Glutamatergic neuron (in vitro differentiated cells): Measurements from ENCODE around the gene TPK1. TPM values are rescaled to one million over a fixed set of nuclear protein-coding genes. Genes with fewer than 3 reads are reported as not detected.

ENCODE experiments used
- DNase-seq: peaks from one replicate; pipeline ENCODE4 v3.0.0; 2022
- H3K27ac Mint-ChIP-seq: one replicate; pipeline ENCODE4 v1.8.0; 2020; ENCODE audit warnings: mild to moderate bottlenecking, mixed read lengths, inconsistent platforms; ENCODE audit not compliant: unreplicated experiment
- H3K27me3 Mint-ChIP-seq: one replicate; pipeline ENCODE4 v1.8.0; 2020; ENCODE audit warnings: mild to moderate bottlenecking, moderate library complexity, mixed read lengths, inconsistent platforms; ENCODE audit not compliant: unreplicated experiment
- H3K36me3 Mint-ChIP-seq: one replicate; pipeline ENCODE4 v1.8.0; 2020; ENCODE audit warnings: mild to moderate bottlenecking, mixed read lengths, inconsistent platforms; ENCODE audit not compliant: unreplicated experiment
- H3K4me1 Mint-ChIP-seq: one replicate; pipeline ENCODE4 v1.8.0; 2020; ENCODE audit warnings: mild to moderate bottlenecking, low read depth, mixed read lengths, inconsistent platforms; ENCODE audit not compliant: unreplicated experiment
- H3K4me3 Mint-ChIP-seq: one replicate; pipeline ENCODE4 v1.8.0; 2020; ENCODE audit warnings: mild to moderate bottlenecking, mixed read lengths, inconsistent platforms; ENCODE audit not compliant: unreplicated experiment
- H3K9me3 Mint-ChIP-seq: one replicate; pipeline ENCODE4 v1.8.0; 2020; ENCODE audit warnings: mild to moderate bottlenecking, moderate library complexity, mixed read lengths, inconsistent platforms; ENCODE audit not compliant: unreplicated experiment
- CTCF ChIP-seq: fragments of 200-600 bp; sonication (generic); IDR thresholded peaks from one replicate; pipeline ENCODE4 v1.5.0; 2021; ENCODE audit not compliant: partially characterized antibody, unreplicated experiment
- total RNA-seq: library from RNA; stranded (reverse); fragmentation: NEBNext Ultra II Directional; extraction: Animal tissue kit (Norgen Biotek cat#: 25700); gene quantifications from one replicate; pipeline ENCODE4 v1.2.1, GENCODE V29; 2021; ENCODE audit not compliant: unreplicated experiment

Gene TPK1
- total RNA-seq, 1 donor from 2014 or later = 2.6 TPM

GRCh38 chr7:144548556-144548955, 287.3 kb downstream of the TPK1 start:
- H3K4me1 Mint-ChIP-seq = no peaks in the 10 kb centered on the region
- TF ChIP-seq CTCF = no peak
- no peaks in the 10 kb centered on the region for H3K27me3 Mint-ChIP-seq
- H3K27ac Mint-ChIP-seq = no peak overlapping the region
- no peak for DNase-seq
- no peaks in the 10 kb centered on the region for H3K9me3 Mint-ChIP-seq
- no peak overlapping the region for H3K4me3 Mint-ChIP-seq
- no peaks in the 10 kb centered on the region for H3K36me3 Mint-ChIP-seq

- no peak for DNase-seq
- Mint-ChIP-seq H3K36me3 (no peaks in the 10 kb centered on the region), H3K4me1 (no peaks in the 10 kb centered on the region), H3K9me3 (no peaks in the 10 kb centered on the region), H3K27ac (no peak overlapping the region), H3K4me3 (no peak overlapping the region), H3K27me3 (no peaks in the 10 kb centered on the region)
- no peak for TF ChIP-seq CTCF
Measured at GRCh38 chr7:144547888-144548287, 288.0 kb downstream of the TPK1 start.

- Mint-ChIP-seq H3K36me3 (no peaks in the 10 kb centered on the region), H3K4me3 (no peak overlapping the region)
Measured at GRCh38 chr7:144546782-144547181, 289.1 kb downstream of the TPK1 start.

GRCh38 chr7:144545330-144545729, 290.5 kb downstream of the TPK1 start:
- H3K27ac Mint-ChIP-seq = no peak overlapping the region
- no peaks in the 10 kb centered on the region for H3K27me3 Mint-ChIP-seq
- H3K36me3 Mint-ChIP-seq = no peaks in the 10 kb centered on the region
- no peak overlapping the region for H3K4me3 Mint-ChIP-seq
- no peak for TF ChIP-seq CTCF
- no peaks in the 10 kb centered on the region for H3K4me1 Mint-ChIP-seq
- H3K9me3 Mint-ChIP-seq = no peaks in the 10 kb centered on the region
- DNase-seq = no peak

More at GRCh38 chr7:144546782-144547181, 289.1 kb downstream of the TPK1 start:
- Mint-ChIP-seq H3K9me3 (no peaks in the 10 kb centered on the region), H3K27me3 (no peaks in the 10 kb centered on the region), H3K27ac (no peak overlapping the region), H3K4me1 (no peaks in the 10 kb centered on the region)
- no peak for TF ChIP-seq CTCF
- no peak for DNase-seq

- Mint-ChIP-seq H3K27me3 (no peaks in the 10 kb centered on the region), H3K27ac (no peak overlapping the region), H3K4me1 (no peaks in the 10 kb centered on the region), H3K9me3 (no peaks in the 10 kb centered on the region), H3K4me3 (no peak overlapping the region), H3K36me3 (no peaks in the 10 kb centered on the region)
- TF ChIP-seq CTCF = no peak
- no peak for DNase-seq
Measured at GRCh38 chr7:144534655-144535395, 301.0 kb downstream of the TPK1 start.
